ENCODE data around the gene JUNB.

The JUNB gene

GRCh38 chr19:12804051-12804450 is 12.8 kb downstream of the JUNB start:
- no peak for ATAC-seq
- no peak for TF ChIP-seq POU6F1 (CRISPR knock-in tag; IDR thresholded peaks at IDR 0.05; ENCODE audit: borderline replicate concordance, low read depth)
- no peak for TF ChIP-seq RARB (CRISPR knock-in tag; IDR thresholded peaks at IDR 0.05)
- no peak for TF ChIP-seq TOX (CRISPR knock-in tag; IDR thresholded peaks at IDR 0.05; ENCODE audit: borderline replicate concordance)
- TF ChIP-seq OSR1 (CRISPR knock-in tag; IDR thresholded peaks at IDR 0.05): no peak
- TF ChIP-seq BACH2 (CRISPR knock-in tag; IDR thresholded peaks at IDR 0.05; ENCODE audit: borderline replicate concordance): no peak
- TF ChIP-seq ZFP30 (CRISPR knock-in tag; IDR thresholded peaks at IDR 0.05): no peak
- no peak for TF ChIP-seq ZC3H10 (CRISPR knock-in tag; IDR thresholded peaks at IDR 0.05)
- no peak for TF ChIP-seq ZNF8 (CRISPR knock-in tag; IDR thresholded peaks at IDR 0.05)
- no peak for TF ChIP-seq TSHZ2 (CRISPR knock-in tag; IDR thresholded peaks at IDR 0.05)
- TF ChIP-seq ZNF565 (CRISPR knock-in tag; conservative IDR thresholded peaks at IDR 0.05; ENCODE audit: low read depth): no peak
- TF ChIP-seq ZNF70 (CRISPR knock-in tag; IDR thresholded peaks at IDR 0.05): no peak

GRCh38 chr19:12806242-12807081 is 15.2 kb downstream of the JUNB start, which contains the start of gene RNASEH2A:
Gene RNASEH2A (plus strand): TSS chr19:12806584. CDS start chr19:12806674, 90 bp downstream.
- TF ChIP-seq ARNTL (CRISPR knock-in tag; IDR thresholded peaks at IDR 0.05; ENCODE audit: borderline replicate concordance, low read depth): no peak
- no peak for TF ChIP-seq ZNF565 (CRISPR knock-in tag; conservative IDR thresholded peaks at IDR 0.05; ENCODE audit: low read depth)
- TF ChIP-seq ZFP30 (CRISPR knock-in tag; IDR thresholded peaks at IDR 0.05): no peak
- TF ChIP-seq ZNF70 (CRISPR knock-in tag; IDR thresholded peaks at IDR 0.05): no peak
- no peak for TF ChIP-seq TSHZ2 (CRISPR knock-in tag; IDR thresholded peaks at IDR 0.05)
- TF ChIP-seq GLIS3 (CRISPR knock-in tag; IDR thresholded peaks at IDR 0.05): no peak
- no peak for TF ChIP-seq SNAI2 (CRISPR knock-in tag; IDR thresholded peaks at IDR 0.05)
- no peak for TF ChIP-seq BACH2 (CRISPR knock-in tag; IDR thresholded peaks at IDR 0.05; ENCODE audit: borderline replicate concordance)
- no peak for TF ChIP-seq CREB5 (CRISPR knock-in tag; IDR thresholded peaks at IDR 0.05; ENCODE audit: low read depth)
- TF ChIP-seq PATZ1 (CRISPR knock-in tag; IDR thresholded peaks at IDR 0.05; ENCODE audit: borderline replicate concordance): no peak
- TF ChIP-seq PPARA (CRISPR knock-in tag; IDR thresholded peaks at IDR 0.05; ENCODE audit: borderline replicate concordance): no peak
- TF ChIP-seq ISL1 (CRISPR knock-in tag; IDR thresholded peaks at IDR 0.05): no peak
- no peak for TF ChIP-seq TCF4 (CRISPR knock-in tag; IDR thresholded peaks at IDR 0.05; ENCODE audit: borderline replicate concordance)
- TF ChIP-seq ESRRG (CRISPR knock-in tag; IDR thresholded peaks at IDR 0.05): no peak
- no peak for TF ChIP-seq CSRNP3 (CRISPR knock-in tag; IDR thresholded peaks at IDR 0.05)
- TF ChIP-seq ZFP3 (CRISPR knock-in tag; IDR thresholded peaks at IDR 0.05): no peak
- TF ChIP-seq POU6F1 (CRISPR knock-in tag; IDR thresholded peaks at IDR 0.05; ENCODE audit: borderline replicate concordance, low read depth): no peak
- TF ChIP-seq TOX (CRISPR knock-in tag; IDR thresholded peaks at IDR 0.05; ENCODE audit: borderline replicate concordance): no peak
- ATAC-seq: peak; percentile 94
